Panc1 (cell line): ENCODE results near the gene MAK.
"Not testable (repeated sequence)": the region's sequence is repeated elsewhere in the genome, so short reads cannot be mapped to it uniquely, and the experiment has no call there.

Experiments used
- POLR2AphosphoS5 ChIP-seq: IDR thresholded peaks from 2 replicates; pipeline ENCODE4 v1.6.1; 2012; ENCODE audit warnings: mild to moderate bottlenecking, low read depth, low read length, moderate library complexity
- SIN3A ChIP-seq: IDR thresholded peaks from 2 replicates; pipeline ENCODE4 v1.6.1; 2012; ENCODE audit warnings: low read depth, mild to moderate bottlenecking, low read length, moderate library complexity, borderline replicate concordance; ENCODE audit not compliant: insufficient read depth
- TCF7L2 ChIP-seq: IDR thresholded peaks from 2 replicates; pipeline ENCODE4 v1.6.1; 2011; ENCODE audit warnings: mild to moderate bottlenecking, low read depth, low read length, inconsistent platforms
- TF ChIP-seq, protein P1 (sequence below): fragments of 450-650 bp; IDR thresholded peaks from 2 replicates; pipeline ENCODE4 v1.5.1; 2017; ENCODE audit warnings: mild to moderate bottlenecking
- TF ChIP-seq, protein P2 (sequence below), 2 experiments: IDR thresholded peaks; 2 replicates each; pipeline ENCODE4 v1.6.1; 2011 to 2012; ENCODE audit warnings: low read depth in 2 of 2, control low read depth in 1 of 2, low read length in 1 of 2, mild to moderate bottlenecking in 1 of 2, moderate library complexity in 1 of 2; ENCODE audit not compliant: insufficient read depth in 1 of 2

DNA sequence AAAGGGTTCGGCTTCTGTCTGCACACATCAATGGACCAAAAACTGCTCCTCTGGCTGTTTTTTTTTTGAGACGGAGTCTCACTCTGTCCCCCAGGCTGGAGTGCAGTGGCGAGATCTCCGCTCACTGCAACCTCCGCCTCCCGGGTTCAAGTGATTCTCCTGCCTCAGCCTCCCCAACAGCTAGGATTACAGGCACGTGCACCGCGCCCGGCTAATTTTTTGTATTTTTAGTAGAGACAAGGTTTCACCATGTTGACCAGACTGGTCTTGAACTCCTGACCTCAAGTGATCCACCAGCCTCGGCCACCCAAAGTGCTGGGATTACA is 48.0 kb upstream of the MAK start:
- TF ChIP-seq, protein P1, sequence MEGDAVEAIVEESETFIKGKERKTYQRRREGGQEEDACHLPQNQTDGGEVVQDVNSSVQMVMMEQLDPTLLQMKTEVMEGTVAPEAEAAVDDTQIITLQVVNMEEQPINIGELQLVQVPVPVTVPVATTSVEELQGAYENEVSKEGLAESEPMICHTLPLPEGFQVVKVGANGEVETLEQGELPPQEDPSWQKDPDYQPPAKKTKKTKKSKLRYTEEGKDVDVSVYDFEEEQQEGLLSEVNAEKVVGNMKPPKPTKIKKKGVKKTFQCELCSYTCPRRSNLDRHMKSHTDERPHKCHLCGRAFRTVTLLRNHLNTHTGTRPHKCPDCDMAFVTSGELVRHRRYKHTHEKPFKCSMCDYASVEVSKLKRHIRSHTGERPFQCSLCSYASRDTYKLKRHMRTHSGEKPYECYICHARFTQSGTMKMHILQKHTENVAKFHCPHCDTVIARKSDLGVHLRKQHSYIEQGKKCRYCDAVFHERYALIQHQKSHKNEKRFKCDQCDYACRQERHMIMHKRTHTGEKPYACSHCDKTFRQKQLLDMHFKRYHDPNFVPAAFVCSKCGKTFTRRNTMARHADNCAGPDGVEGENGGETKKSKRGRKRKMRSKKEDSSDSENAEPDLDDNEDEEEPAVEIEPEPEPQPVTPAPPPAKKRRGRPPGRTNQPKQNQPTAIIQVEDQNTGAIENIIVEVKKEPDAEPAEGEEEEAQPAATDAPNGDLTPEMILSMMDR = not testable (repeated sequence)
- TF ChIP-seq, protein P2, sequence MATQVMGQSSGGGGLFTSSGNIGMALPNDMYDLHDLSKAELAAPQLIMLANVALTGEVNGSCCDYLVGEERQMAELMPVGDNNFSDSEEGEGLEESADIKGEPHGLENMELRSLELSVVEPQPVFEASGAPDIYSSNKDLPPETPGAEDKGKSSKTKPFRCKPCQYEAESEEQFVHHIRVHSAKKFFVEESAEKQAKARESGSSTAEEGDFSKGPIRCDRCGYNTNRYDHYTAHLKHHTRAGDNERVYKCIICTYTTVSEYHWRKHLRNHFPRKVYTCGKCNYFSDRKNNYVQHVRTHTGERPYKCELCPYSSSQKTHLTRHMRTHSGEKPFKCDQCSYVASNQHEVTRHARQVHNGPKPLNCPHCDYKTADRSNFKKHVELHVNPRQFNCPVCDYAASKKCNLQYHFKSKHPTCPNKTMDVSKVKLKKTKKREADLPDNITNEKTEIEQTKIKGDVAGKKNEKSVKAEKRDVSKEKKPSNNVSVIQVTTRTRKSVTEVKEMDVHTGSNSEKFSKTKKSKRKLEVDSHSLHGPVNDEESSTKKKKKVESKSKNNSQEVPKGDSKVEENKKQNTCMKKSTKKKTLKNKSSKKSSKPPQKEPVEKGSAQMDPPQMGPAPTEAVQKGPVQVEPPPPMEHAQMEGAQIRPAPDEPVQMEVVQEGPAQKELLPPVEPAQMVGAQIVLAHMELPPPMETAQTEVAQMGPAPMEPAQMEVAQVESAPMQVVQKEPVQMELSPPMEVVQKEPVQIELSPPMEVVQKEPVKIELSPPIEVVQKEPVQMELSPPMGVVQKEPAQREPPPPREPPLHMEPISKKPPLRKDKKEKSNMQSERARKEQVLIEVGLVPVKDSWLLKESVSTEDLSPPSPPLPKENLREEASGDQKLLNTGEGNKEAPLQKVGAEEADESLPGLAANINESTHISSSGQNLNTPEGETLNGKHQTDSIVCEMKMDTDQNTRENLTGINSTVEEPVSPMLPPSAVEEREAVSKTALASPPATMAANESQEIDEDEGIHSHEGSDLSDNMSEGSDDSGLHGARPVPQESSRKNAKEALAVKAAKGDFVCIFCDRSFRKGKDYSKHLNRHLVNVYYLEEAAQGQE (IDR thresholded peaks at IDR 0.05; ENCODE audit: insufficient read depth in 1 of 2, low read depth in 2 of 2, low read length in 1 of 2) = not testable (repeated sequence)
- TF ChIP-seq POLR2AphosphoS5, SIN3A, TCF7L2: not testable (repeated sequence)
